ENCODE data around the gene IQUB.
"Not testable (repeated sequence)": the region's sequence is repeated elsewhere in the genome, so short reads cannot be mapped to it uniquely, and the experiment has no call there.

The IQUB gene

GRCh38 chr7:123485187-123485586 lies 49.2 kb downstream of the IQUB start:
- no peak for DNase-seq

GRCh38 chr7:123484199-123484598 lies 50.2 kb downstream of the IQUB start:
- DNase-seq, result no peak

GRCh38 chr7:123480107-123480506 lies 54.3 kb downstream of the IQUB start:
- no peak for DNase-seq

- DNase-seq, result not testable (repeated sequence)
These were observed 56.3 kb downstream of the IQUB start for GRCh38 chr7:123478056-123478455.

- DNase-seq, result no peak
These were observed 61.5 kb downstream of the IQUB start for GRCh38 chr7:123472750-123473445.

GRCh38 chr7:123472327-123472726 lies 62.1 kb downstream of the IQUB start:
- DNase-seq, result no peak

- no peak for DNase-seq
These were observed 66.1 kb downstream of the IQUB start for GRCh38 chr7:123468303-123468702.

- no peak for DNase-seq
These were observed 70.5 kb downstream of the IQUB start for GRCh38 chr7:123463890-123464289.

GRCh38 chr7:123460616-123461015 lies 73.8 kb downstream of the IQUB start:
- no peak for DNase-seq

GRCh38 chr7:123455965-123456470 lies 78.4 kb downstream of the IQUB start:
- DNase-seq, result no peak

GRCh38 chr7:123440101-123440548 lies 94.3 kb downstream of the IQUB start:
- no peak for DNase-seq

- DNase-seq, result no peak
These were observed 95.2 kb downstream of the IQUB start for GRCh38 chr7:123439191-123439590.

- DNase-seq, result peak; percentile 6
These were observed 96.9 kb downstream of the IQUB start for GRCh38 chr7:123437447-123437995.

- no peak for DNase-seq
These were observed 99.2 kb downstream of the IQUB start for GRCh38 chr7:123435080-123435700.

GRCh38 chr7:123433665-123434064 lies 100.7 kb downstream of the IQUB start:
- DNase-seq, result no peak

GRCh38 chr7:123432601-123433000 lies 101.8 kb downstream of the IQUB start:
- no peak for DNase-seq

- no peak for DNase-seq
These were observed 103.2 kb downstream of the IQUB start for GRCh38 chr7:123431075-123431614.

GRCh38 chr7:123425246-123425645 lies 109.1 kb downstream of the IQUB start:
- peak; percentile 12 for DNase-seq

GRCh38 chr7:123424463-123424862 lies 109.9 kb downstream of the IQUB start:
- DNase-seq, result no peak

GRCh38 chr7:123423622-123424021 lies 110.8 kb downstream of the IQUB start:
- DNase-seq, result no peak

- peak; percentile 50 for DNase-seq
These were observed 116.8 kb downstream of the IQUB start for GRCh38 chr7:123417580-123417979.

- no peak for DNase-seq
These were observed 118.8 kb downstream of the IQUB start for GRCh38 chr7:123415625-123416024.

- DNase-seq, result peak; percentile 49
These were observed 124.0 kb downstream of the IQUB start for GRCh38 chr7:123410273-123410904.

All from DMS53 (cell line).